Myocyte (in vitro differentiated cells): ENCODE results near the gene HDAC4. TPM values are rescaled to one million over a fixed set of nuclear protein-coding genes. Genes with fewer than 3 reads are reported as not detected.

ENCODE experiments used
- DNase-seq: peaks from one replicate; pipeline ENCODE4 v3.0.0-alpha.2; 2012; ENCODE audit warnings: low read depth
- total RNA-seq: library from RNA; depleted of rRNA; stranded (reverse); fragments of >200 nt; gene quantifications from 2 replicates; pipeline ENCODE4 v1.2.3, GENCODE V29; 2014

HDAC4 gene
- total RNA-seq, 1 donor from 2014 or later = 38.5 TPM

GRCh38 chr2:239299218-239299939 lies 101.4 kb downstream of the HDAC4 start:
- no peak for DNase-seq

- DNase-seq = no peak
Measured at GRCh38 chr2:239298116-239298804, 102.6 kb downstream of the HDAC4 start.

GRCh38 chr2:239297142-239298004 lies 103.4 kb downstream of the HDAC4 start:
- no peak for DNase-seq

GRCh38 chr2:239296020-239296932 lies 104.5 kb downstream of the HDAC4 start:
- DNase-seq = no peak

- DNase-seq = no peak
Measured at GRCh38 chr2:239295377-239296019, 105.3 kb downstream of the HDAC4 start.

GRCh38 chr2:239294571-239295054 lies 106.2 kb downstream of the HDAC4 start:
- DNase-seq = peak; percentile 77

- no peak for DNase-seq
Measured at GRCh38 chr2:239293775-239294430, 106.9 kb downstream of the HDAC4 start.

GRCh38 chr2:239292959-239293774 lies 107.7 kb downstream of the HDAC4 start:
- no peak for DNase-seq

- DNase-seq = no peak
Measured at GRCh38 chr2:239292531-239292930, 108.3 kb downstream of the HDAC4 start.

GRCh38 chr2:239291475-239292350 lies 109.1 kb downstream of the HDAC4 start:
- no peak for DNase-seq

- DNase-seq = peak; percentile 82
Measured at GRCh38 chr2:239290618-239291474, 110.0 kb downstream of the HDAC4 start.

- no peak for DNase-seq
Measured at GRCh38 chr2:239289545-239289944, 111.3 kb downstream of the HDAC4 start.

- peak; percentile 60 for DNase-seq
Measured at GRCh38 chr2:239288951-239289511, 111.8 kb downstream of the HDAC4 start.

GRCh38 chr2:239288237-239288636 lies 112.6 kb downstream of the HDAC4 start:
- no peak for DNase-seq

GRCh38 chr2:239287461-239287860 lies 113.4 kb downstream of the HDAC4 start:
- DNase-seq = no peak

- DNase-seq = no peak
Measured at GRCh38 chr2:239286901-239287300, 113.9 kb downstream of the HDAC4 start.

GRCh38 chr2:239285932-239286230 lies 114.9 kb downstream of the HDAC4 start:
- no peak for DNase-seq
